NCI-H187 treated with DMSO at 0.1 percent for 48 hours (cell line): ENCODE results near the gene RBM12.
"Not testable (repeated sequence)": the region's sequence is repeated elsewhere in the genome, so short reads cannot be mapped to it uniquely, and the experiment has no call there.

ENCODE experiments used
- DNase-seq: peaks from one replicate; lab custom pipeline; 2025; lab: John Stamatoyannopoulos, UW

The RBM12 gene

GRCh38 chr20:35698298-35699126 is 33.8 kb upstream of the RBM12 start:
- no peak for DNase-seq

- no peak for DNase-seq
Measured at GRCh38 chr20:35697696-35698297, 33.1 kb upstream of the RBM12 start.

GRCh38 chr20:35695978-35696377 is 31.3 kb upstream of the RBM12 start:
- DNase-seq: no peak

GRCh38 chr20:35695245-35695749 is 30.6 kb upstream of the RBM12 start:
- DNase-seq: no peak

GRCh38 chr20:35690265-35690664 is 25.6 kb upstream of the RBM12 start:
- no peak for DNase-seq

- not testable (repeated sequence) for DNase-seq
Measured at GRCh38 chr20:35686872-35687271, 22.2 kb upstream of the RBM12 start.

- DNase-seq: not testable (repeated sequence)
Measured at GRCh38 chr20:35685368-35685767, 20.7 kb upstream of the RBM12 start.

- no peak for DNase-seq
Measured at GRCh38 chr20:35681960-35682359, 17.3 kb upstream of the RBM12 start.

- DNase-seq: no peak
Measured at GRCh38 chr20:35680452-35681183, 15.9 kb upstream of the RBM12 start.

GRCh38 chr20:35674921-35675320 is 10.2 kb upstream of the RBM12 start:
- DNase-seq: no peak

GRCh38 chr20:35673884-35674283 is 9.2 kb upstream of the RBM12 start:
- no peak for DNase-seq

GRCh38 chr20:35669681-35670080 is 5.0 kb upstream of the RBM12 start:
- no peak for DNase-seq

- DNase-seq: no peak
Measured at GRCh38 chr20:35669221-35669620, 4.5 kb upstream of the RBM12 start.

GRCh38 chr20:35665949-35666288 is 1.2 kb upstream of the RBM12 start:
- DNase-seq: no peak

- DNase-seq: no peak
Measured at GRCh38 chr20:35663516-35664465, 909 bp downstream of the RBM12 start.

- DNase-seq: no peak
Measured at GRCh38 chr20:35662551-35662950, 2.1 kb downstream of the RBM12 start.

GRCh38 chr20:35661908-35662307 is 2.8 kb downstream of the RBM12 start:
- no peak for DNase-seq

GRCh38 chr20:35661053-35661452 is 3.6 kb downstream of the RBM12 start:
- no peak for DNase-seq

GRCh38 chr20:35660122-35660937 is 4.4 kb downstream of the RBM12 start:
- no peak for DNase-seq

- no peak for DNase-seq
Measured at GRCh38 chr20:35657271-35657670, 7.4 kb downstream of the RBM12 start.

GRCh38 chr20:35654415-35654814 is 10.3 kb downstream of the RBM12 start:
- no peak for DNase-seq
